K562 (cell line): ENCODE measurements around the gene NAA15. TPM values are rescaled to one million over a fixed set of nuclear protein-coding genes. Genes with fewer than 3 reads are reported as not detected.
A peak's percentile ranks its signal among the peaks of the same experiment; 100 is the strongest.

ENCODE experiments used
- ARNT ChIP-seq, 2 experiments: fragments of 450-650 bp; IDR thresholded peaks; 2 replicates each; pipeline ENCODE4 v1.6.1; 2016; ENCODE audit warnings: mild to moderate bottlenecking in 1 of 2
- CBX5 ChIP-seq: IDR thresholded peaks from 2 replicates; pipeline ENCODE4 v1.6.1; 2014; ENCODE audit warnings: low read depth, borderline replicate concordance
- IRF1 ChIP-seq: sonication (generic); formaldehyde crosslinking; IDR thresholded peaks from 2 replicates; pipeline ENCODE4 v1.8.0; 2022; ENCODE audit warnings: missing genetic modification reagents, mild to moderate bottlenecking, borderline replicate concordance
- KDM5B ChIP-seq: fragments of 200-600 bp; sonication (generic); IDR thresholded peaks from 2 replicates; pipeline ENCODE4 v1.6.1; 2012; ENCODE audit warnings: low read depth, mild to moderate bottlenecking, moderate library complexity, low read length, control low read depth, inconsistent platforms; ENCODE audit not compliant: insufficient replicate concordance
- LEF1 ChIP-seq: fragments of 450-650 bp; IDR thresholded peaks from 2 replicates; pipeline ENCODE4 v1.6.1; 2016; ENCODE audit warnings: mild to moderate bottlenecking
- MTA2 ChIP-seq: fragments of 450-650 bp; IDR thresholded peaks from 2 replicates; pipeline ENCODE4 v1.6.1; 2016; ENCODE audit warnings: low read depth
- NEUROD1 ChIP-seq: fragments of 150-350 bp; IDR thresholded peaks from 2 replicates; pipeline ENCODE4 v1.6.1; 2014; ENCODE audit warnings: borderline replicate concordance, low read length, low read depth; ENCODE audit not compliant: partially characterized antibody
- NR2C2 ChIP-seq, 2 experiments: fragments of 200-800 bp in 1 of 2; sonication (Bioruptor generic) in 1 of 2; sonication (generic) in 1 of 2; formaldehyde crosslinking in 1 of 2; IDR thresholded peaks; 2 replicates each; pipeline versions ENCODE4 v1.6.1 to v1.8.0; 2016 to 2022; ENCODE audit warnings: mild to moderate bottlenecking in 1 of 2, missing compliant biosample characterization in 1 of 2, missing genetic modification characterization in 1 of 2, missing genetic modification reagents in 1 of 2
- RHOXF2B ChIP-seq: fragments of 250-450 bp; sonication (Bioruptor Pico); conservative IDR thresholded peaks from 2 replicates; pipeline ENCODE4 v1.5.1; 2021
- SMARCC2 ChIP-seq: fragments of 450-650 bp; IDR thresholded peaks from 2 replicates; pipeline ENCODE4 v1.6.1; 2017; ENCODE audit warnings: antibody characterized with exemption, moderate library complexity, mild to moderate bottlenecking, low read depth
- SMC3 ChIP-seq: conservative IDR thresholded peaks from 2 replicates; pipeline ENCODE4 v1.6.1; 2011; ENCODE audit warnings: low read depth, low read length, improper control_type of control experiment; ENCODE audit not compliant: insufficient read depth
- SNIP1 ChIP-seq: fragments of 450-650 bp; IDR thresholded peaks from 2 replicates; pipeline ENCODE4 v1.7.1; 2017; ENCODE audit warnings: low read depth, mild to moderate bottlenecking
- SREBF1 ChIP-seq: fragments of 150-350 bp; IDR thresholded peaks from 2 replicates; pipeline ENCODE4 v1.6.1; 2014; ENCODE audit warnings: antibody characterized with exemption, low read depth, low read length, borderline replicate concordance
- TAL1 ChIP-seq: fragments of 450-650 bp; IDR thresholded peaks from 2 replicates; pipeline ENCODE4 v1.6.1; 2016; ENCODE audit warnings: mild to moderate bottlenecking
- YBX1 ChIP-seq: fragments of 450-650 bp; IDR thresholded peaks from 2 replicates; pipeline ENCODE4 v1.7.1; 2016; ENCODE audit warnings: mild to moderate bottlenecking
- ZBTB7A ChIP-seq: IDR thresholded peaks from 2 replicates; pipeline ENCODE4 v1.6.1; 2011; ENCODE audit warnings: low read depth, mild to moderate bottlenecking, low read length, moderate library complexity, borderline replicate concordance; ENCODE audit not compliant: control insufficient read depth
- ZC3H11A ChIP-seq: IDR thresholded peaks from 2 replicates; pipeline ENCODE4 v1.6.1; 2012; ENCODE audit warnings: low read depth, low read length, improper control_type of control experiment
- ZC3H8 ChIP-seq: fragments of 450-650 bp; IDR thresholded peaks from 2 replicates; pipeline ENCODE4 v1.6.1; 2017
- ZNF699 ChIP-seq: fragments of 250-450 bp; sonication (Bioruptor Pico); IDR thresholded peaks from 2 replicates; pipeline ENCODE4 v1.8.0; 2021; ENCODE audit warnings: mild to moderate bottlenecking, moderate library complexity; ENCODE audit not compliant: insufficient replicate concordance
- polyA plus RNA-seq, 8 experiments: library from polyadenylated mRNA; depleted of rRNA in 4 of 8; stranded (reverse) in 5 of 8; unstranded in 3 of 8; fragments of >200 nt; fragmentation: Nextera tagmentation in 2 of 8; fragmentation: Illumina TruSeq in 1 of 8; extraction: Ambion mirVana in 2 of 8; extraction: Trizol in 1 of 8; gene quantifications; 2 replicates each; pipeline versions ENCODE4 v1.2.1 to v1.2.3, GENCODE V29; 2011 to 2014; ENCODE audit warnings: inconsistent platforms in 1 of 8, missing spikeins in 1 of 8
- total RNA-seq, 7 experiments: library from RNA; depleted of rRNA in 6 of 7; stranded (reverse); fragments of >200 nt in 6 of 7; fragmentation: Illumina TruSeq in 2 of 7; extraction: Trizol in 2 of 7; gene quantifications; 2 replicates each; pipeline versions ENCODE4 v1.2.1 to v1.2.3, GENCODE V29; 2011 to 2021; ENCODE audit warnings: low replicate concordance in 1 of 7
- TF ChIP-seq, protein P1 (sequence below): IDR thresholded peaks from 2 replicates; pipeline ENCODE4 v1.6.1; 2011; ENCODE audit warnings: borderline replicate concordance, low read depth, mild to moderate bottlenecking, moderate library complexity, low read length; ENCODE audit not compliant: insufficient read depth, poor library complexity, severe bottlenecking
- TF ChIP-seq, protein P2 (sequence below), 2 experiments: fragments of 450-650 bp; conservative IDR thresholded peaks; 2 replicates each; pipeline ENCODE4 v1.6.1; 2017; ENCODE audit warnings: mild to moderate bottlenecking in 2 of 2, moderate library complexity in 2 of 2
- TF ChIP-seq, protein P3 (sequence below): fragments of 250-450 bp; sonication (Bioruptor Pico); IDR thresholded peaks from 2 replicates; pipeline ENCODE4 v1.8.0; 2022; ENCODE audit warnings: moderate library complexity, mild to moderate bottlenecking, inconsistent platforms

Gene NAA15
- total and polyA plus RNA-seq, 9 of the 15 experiments (the other 6 are each of a cell fraction or from before 2014, with no cell fraction given) = 37.8 to 117 (median 63.2) TPM

DNA sequence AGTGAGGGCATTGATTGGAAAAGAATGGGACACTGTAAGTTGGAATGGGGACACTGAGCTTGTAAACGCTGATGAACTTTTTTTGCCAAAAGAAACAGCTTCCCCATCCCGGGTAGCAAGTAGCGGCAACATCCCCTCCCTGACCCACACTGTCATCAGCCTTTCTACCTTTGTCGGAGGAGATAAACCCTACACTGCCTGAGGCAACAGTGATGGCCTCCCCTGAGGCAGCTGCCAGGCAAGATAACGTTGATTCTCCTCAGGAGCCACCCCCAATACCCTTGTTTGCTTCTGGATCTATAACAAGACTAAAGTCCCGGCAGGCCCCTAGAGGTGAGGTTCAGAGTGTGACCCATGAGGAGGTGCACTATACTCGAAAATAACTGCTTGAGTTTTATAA lies 142.4 kb downstream of the NAA15 start (continued):
- TF ChIP-seq, protein P1, sequence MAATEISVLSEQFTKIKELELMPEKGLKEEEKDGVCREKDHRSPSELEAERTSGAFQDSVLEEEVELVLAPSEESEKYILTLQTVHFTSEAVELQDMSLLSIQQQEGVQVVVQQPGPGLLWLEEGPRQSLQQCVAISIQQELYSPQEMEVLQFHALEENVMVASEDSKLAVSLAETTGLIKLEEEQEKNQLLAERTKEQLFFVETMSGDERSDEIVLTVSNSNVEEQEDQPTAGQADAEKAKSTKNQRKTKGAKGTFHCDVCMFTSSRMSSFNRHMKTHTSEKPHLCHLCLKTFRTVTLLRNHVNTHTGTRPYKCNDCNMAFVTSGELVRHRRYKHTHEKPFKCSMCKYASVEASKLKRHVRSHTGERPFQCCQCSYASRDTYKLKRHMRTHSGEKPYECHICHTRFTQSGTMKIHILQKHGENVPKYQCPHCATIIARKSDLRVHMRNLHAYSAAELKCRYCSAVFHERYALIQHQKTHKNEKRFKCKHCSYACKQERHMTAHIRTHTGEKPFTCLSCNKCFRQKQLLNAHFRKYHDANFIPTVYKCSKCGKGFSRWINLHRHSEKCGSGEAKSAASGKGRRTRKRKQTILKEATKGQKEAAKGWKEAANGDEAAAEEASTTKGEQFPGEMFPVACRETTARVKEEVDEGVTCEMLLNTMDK = no peak
- TF ChIP-seq, protein P2, sequence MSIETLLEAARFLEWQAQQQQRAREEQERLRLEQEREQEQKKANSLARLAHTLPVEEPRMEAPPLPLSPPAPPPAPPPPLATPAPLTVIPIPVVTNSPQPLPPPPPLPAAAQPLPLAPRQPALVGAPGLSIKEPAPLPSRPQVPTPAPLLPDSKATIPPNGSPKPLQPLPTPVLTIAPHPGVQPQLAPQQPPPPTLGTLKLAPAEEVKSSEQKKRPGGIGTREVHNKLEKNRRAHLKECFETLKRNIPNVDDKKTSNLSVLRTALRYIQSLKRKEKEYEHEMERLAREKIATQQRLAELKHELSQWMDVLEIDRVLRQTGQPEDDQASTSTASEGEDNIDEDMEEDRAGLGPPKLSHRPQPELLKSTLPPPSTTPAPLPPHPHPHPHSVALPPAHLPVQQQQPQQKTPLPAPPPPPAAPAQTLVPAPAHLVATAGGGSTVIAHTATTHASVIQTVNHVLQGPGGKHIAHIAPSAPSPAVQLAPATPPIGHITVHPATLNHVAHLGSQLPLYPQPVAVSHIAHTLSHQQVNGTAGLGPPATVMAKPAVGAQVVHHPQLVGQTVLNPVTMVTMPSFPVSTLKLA (conservative IDR thresholded peaks at IDR 0.05) = 0 out of 4 replicates have a peak, but pooled peaks of 1 of the 2 experiments have one; percentile 16
- TF ChIP-seq SMC3 = no peak
- TF ChIP-seq SNIP1 = no peak
- no peak for TF ChIP-seq CBX5
- no peak for TF ChIP-seq YBX1
- no peak for TF ChIP-seq ZBTB7A
- TF ChIP-seq MTA2 = peak; percentile 82
- TF ChIP-seq LEF1 = peak; percentile 28; the same call in 1 of the 2 replicates
- no peak for TF ChIP-seq IRF1
- TF ChIP-seq NR2C2 (CRISPR knock-in tag; IDR thresholded peaks at IDR 0.05) = no peak
- TF ChIP-seq NR2C2 (tag; IDR thresholded peaks at IDR 0.05) = no peak
- TF ChIP-seq ZC3H11A = no peak
- peak; percentile 22 to 65; a peak in 1 of 4 replicates for TF ChIP-seq ARNT (IDR thresholded peaks at IDR 0.05)
- TF ChIP-seq TAL1 = peak; percentile 95
- no peak for TF ChIP-seq NEUROD1
- TF ChIP-seq SREBF1 = no peak
- TF ChIP-seq ZNF699 (CRISPR knock-in tag) = no peak
- TF ChIP-seq, protein P3, sequence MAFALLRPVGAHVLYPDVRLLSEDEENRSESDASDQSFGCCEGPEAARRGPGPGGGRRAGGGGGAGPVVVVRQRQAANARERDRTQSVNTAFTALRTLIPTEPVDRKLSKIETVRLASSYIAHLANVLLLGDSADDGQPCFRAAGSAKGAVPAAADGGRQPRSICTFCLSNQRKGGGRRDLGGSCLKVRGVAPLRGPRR (CRISPR knock-in tag) = no peak
- TF ChIP-seq KDM5B = no peak
- TF ChIP-seq ZC3H8 = no peak
- no peak; the same call in 1 of the 2 replicates for TF ChIP-seq SMARCC2
- TF ChIP-seq RHOXF2B (CRISPR knock-in tag) = no peak
